HG03060 (cell line): Measurements from ENCODE around the gene PTDSS2.
"Not testable (repeated sequence)": the region's sequence is repeated elsewhere in the genome, so short reads cannot be mapped to it uniquely, and the experiment has no call there.

Source experiments
- ATAC-seq: cut with Tn5 transposase; IDR thresholded peaks from one replicate; pipeline ENCODE4 v1.9.1; 2021; ENCODE audit warnings: low read depth, moderate number of reproducible peaks; ENCODE audit not compliant: unreplicated experiment

The PTDSS2 gene

GRCh38 chr11:429931-430456, 20.1 kb upstream of the PTDSS2 start:
- ATAC-seq: no peak

- no peak for ATAC-seq
Observed at GRCh38 chr11:431921-432320, 18.2 kb upstream of the PTDSS2 start.

DNA sequence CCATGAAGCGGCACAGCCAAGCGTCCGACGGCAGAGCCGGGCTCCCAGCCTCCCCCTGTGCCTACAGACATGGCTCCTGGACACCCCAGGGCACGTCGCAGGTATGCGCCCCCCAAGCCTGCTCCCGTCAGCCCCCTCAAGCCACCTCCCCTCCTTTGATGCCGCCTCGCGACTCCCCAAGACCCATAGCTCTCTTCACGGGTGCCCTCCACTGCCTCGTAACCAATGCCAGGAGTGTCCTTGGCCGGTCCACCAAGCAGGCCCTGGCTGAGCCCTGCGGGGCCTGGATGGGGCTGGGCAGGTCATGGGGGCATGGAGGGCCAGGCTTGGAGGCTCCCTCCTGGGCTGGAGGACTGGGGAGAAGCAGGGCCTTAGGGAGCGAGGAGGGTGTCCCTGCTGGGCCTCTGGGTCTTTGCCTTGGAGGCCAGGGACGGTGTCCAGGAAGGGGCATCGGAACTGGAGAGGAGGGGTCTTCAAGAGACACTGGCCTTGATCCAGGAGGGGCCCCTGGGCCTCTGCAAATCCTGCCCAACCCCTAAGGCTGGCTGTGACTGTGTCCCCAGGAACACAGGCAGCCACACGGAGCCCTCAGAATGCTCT, 17.5 kb upstream of the PTDSS2 start:
- ATAC-seq: no peak

GRCh38 chr11:433111-433510, 17.0 kb upstream of the PTDSS2 start:
- ATAC-seq: no peak

DNA sequence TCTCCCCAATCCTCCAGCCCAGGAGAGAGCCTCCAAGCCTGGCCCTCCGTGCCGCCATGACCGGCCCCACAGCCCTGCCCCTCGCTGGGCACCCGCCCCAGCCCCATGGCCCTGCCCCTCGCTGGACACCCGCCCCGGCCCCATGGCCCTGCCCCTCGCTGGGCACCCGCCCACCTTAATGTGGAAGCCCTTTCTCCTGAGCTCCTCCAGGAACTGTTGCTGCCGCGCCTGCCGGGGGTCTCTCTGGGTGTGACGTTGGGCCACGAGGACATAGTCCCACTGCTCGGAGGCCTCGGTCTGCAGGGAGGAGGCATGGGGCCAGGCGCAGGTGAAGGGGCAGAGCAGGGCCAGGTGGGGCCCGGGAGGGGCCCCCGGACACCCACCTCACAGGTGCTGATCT, 16.4 kb upstream of the PTDSS2 start:
- ATAC-seq: no peak

DNA sequence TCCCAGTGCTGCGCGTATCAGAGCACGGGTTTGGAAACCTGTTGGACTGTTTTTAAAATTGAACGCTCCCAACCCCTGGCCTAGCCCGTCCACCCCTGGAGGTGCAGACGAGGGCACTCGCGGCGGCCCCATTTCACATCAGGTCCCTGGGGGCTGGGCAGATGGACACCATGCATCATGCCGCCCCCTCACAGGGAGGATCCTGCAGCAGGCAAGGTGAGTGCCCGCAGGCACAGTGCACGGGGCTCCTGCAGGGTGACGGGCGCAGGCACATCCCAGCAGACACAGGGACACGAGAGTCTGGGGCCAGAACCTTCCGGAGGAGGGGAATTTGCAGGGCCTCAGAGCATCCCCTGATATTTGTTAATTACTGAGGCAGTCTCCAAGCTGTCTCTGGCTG, 15.6 kb upstream of the PTDSS2 start:
- no peak for ATAC-seq

- ATAC-seq: not testable (repeated sequence)
Observed at GRCh38 chr11:434999-435740, 14.9 kb upstream of the PTDSS2 start.

DNA sequence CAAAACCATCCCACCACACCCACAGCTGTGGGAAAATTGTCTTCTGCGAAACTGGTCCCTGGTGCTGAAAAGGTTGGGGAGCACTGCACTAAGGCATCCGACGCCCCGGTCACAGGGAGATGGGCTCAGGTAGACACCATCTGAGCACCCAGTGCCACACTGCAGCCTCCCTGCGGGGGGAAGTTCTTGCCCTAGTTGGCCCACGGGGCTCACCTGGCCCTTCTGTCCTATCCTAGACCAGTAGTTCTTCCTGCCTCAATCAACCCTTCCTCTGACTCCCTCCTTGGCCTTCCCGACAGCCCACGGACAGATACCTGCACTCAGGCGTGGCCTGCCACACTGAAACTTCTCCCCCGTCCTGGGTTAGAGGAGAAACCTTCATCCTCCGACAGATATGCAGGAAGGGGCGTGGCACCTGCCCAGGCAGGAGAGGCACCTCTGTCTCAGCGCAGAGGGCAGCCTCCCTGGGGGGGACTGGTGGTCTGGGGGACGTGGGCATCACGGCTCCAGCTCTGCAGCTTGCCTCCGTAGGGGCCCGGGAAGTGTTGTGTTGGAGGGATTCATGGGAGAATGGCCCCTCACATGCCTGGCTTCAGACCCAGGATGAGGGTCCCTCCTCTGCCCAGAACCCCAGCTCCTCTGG, 12.7 kb upstream of the PTDSS2 start:
- ATAC-seq: no peak

DNA sequence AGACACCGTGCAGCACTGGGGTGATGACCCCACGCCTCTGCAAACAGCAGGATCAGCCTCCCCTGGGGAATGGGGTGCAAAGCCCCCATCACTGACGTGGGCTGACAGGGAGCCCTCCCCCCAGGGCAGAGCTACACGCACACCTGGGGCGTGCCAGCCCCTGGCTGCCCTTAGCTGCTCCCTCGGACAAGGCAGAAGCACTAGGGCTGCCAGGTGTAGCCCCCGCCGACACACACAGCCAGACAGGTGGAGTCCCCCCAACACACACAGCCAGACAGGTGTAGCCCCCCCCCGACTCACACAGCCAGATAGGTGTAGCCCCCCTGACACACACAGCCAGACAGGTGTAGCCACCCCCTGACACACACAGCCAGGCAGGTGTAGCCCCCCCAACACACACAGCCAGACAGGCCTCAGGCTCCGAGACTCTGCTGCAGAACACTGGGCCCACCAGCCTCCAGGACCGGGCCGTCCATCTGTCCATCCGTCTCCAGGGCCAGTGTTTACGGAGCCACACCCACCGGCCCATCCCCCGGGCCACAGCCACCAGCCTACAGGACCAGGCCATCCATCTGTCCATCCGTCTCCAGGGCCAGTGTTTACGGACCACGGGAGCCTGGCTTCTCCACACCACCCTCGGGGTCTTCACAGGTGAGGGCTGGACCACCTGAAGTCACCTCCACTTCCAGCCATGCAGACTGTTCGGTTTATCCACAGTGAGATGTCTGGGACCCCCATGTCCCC, 11.8 kb upstream of the PTDSS2 start:
- ATAC-seq: no peak

GRCh38 chr11:439315-440064, 10.6 kb upstream of the PTDSS2 start:
- ATAC-seq: no peak

DNA sequence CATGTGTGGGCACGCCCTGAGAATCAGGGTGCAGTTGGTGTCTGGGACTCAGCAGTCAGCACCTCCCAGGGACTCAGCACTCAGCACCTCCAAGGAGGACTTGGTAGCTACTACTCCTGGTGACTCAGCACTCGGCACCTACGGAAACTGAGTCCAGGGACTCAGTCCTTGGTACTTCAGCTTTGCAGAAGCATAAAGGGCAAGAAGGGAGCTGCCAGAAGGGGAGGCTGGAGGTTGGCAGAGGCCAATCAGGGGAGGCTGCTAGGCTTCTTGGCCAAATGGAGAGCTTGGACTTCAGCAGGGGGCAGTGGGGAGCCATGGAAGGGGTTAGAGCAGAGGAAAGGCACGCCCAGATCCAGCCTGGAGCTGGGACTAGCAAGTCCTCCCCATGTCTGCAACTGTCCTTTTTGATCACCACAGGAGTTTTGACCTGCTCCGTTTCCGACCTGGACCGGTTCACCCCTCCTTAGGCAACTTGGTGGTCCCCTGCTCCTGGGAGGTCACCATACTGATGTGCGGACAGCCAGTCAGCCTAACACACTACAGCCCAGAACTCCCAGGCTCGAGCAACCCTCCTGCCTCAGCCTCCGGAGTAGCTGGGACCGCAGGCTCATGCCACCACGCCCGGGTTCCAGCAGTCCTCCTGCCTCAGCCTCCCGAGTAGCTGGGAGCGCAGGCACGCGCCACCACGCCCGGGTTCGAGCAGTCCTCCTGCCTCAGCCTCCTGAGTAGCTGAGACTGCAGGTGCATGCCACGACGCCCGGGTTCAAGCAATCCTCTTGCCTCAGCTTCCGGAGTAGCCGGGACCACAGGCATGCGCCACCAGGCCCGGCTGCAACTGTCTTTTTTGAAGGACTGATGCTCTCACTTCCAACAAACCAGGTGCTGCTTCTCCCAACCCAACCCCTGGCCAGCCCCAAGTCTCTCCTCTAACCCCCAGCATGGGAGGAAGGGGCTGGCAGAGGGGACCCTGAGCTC, 9.7 kb upstream of the PTDSS2 start:
- ATAC-seq: no peak

DNA sequence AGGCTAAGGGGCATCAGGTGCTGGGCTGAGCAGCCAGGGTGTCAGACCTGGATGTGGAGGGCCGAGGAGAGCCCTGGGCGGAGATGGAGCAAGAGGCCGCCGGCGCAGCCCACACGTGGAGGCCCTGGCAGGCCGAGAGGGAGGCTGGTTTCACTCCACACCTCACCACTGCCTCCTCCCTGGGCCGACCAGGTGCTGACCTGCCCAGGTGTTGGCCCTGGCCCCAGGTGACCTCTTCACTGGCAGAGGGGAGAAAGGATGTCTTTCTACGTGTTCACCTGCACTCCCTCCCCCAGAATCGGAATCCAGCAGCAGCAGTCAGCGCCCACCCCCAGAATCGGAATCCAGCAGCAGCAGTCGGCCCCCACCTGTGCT, 9.0 kb upstream of the PTDSS2 start:
- ATAC-seq: no peak

DNA sequence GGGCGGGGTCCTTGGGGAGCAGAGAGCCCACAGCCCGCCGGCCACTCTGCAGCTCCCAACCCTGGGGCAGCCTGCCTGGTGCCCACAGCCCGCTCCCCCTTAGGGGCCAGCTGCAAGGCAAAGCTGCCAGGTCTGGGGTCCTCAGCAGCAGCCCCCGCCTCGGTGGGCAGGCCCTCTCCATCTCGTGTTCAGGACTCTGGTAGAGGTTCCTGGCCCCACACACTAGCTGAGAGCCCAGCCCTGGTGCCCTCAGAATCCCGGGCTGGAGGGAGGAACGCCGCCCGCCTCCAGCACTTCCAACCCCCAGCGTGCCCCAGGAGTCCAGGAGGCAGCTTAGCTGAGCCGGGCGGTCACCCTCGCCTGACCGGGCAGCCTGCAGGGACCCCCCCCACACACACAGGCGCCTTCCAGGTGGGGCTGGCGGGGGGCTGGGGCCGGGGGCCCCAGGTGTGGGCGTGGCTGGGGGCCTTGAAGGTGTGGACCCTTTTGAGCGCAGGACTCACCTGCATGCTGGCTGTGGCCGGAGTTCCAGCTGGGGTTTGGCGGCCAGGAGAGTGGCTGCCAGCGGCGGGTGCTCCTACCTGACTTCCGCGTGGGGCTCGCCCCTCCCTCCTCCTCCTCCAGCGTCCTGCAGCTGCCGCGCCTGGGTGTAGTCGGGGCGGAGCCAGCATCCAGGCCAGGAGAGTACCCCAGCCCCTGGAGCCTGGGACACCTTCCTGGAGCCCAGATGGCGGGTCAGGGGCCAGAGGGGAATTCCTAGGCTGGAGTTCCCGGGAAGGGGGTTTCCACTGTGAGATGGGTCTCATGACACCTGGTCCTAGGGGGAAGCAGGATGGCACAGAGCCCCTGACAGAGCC, 8.4 kb upstream of the PTDSS2 start, which contains the start of gene ANO9:
Gene ANO9 (minus strand): TSS at position 594 of the 857 bp plus-strand sequence. CDS start 85 bp downstream, at position 509.
- ATAC-seq: no peak

DNA sequence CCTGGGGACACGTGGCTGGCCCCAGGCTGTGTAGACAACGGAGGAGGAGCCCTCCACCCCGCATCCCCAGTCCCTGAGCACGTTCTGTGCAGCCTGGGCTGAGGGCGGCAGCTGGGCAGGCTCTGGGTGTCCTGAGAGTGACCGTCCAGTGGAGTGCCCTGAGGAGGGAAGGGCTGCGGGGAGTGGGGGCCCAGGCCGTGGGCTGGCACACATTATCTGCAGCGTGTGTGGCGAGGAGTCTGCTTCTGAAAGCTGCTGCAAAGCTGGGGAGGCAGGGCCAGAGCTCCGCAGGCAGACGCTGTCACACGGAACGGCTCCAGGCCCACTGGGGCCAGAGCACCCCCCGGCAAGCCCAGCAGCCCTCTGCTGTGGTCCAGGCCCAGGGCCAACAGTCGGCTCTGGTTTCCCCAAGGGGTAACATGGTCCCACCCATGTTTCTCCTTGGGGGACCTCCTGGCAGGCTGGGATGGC, 7.4 kb upstream of the PTDSS2 start:
- no peak for ATAC-seq

DNA sequence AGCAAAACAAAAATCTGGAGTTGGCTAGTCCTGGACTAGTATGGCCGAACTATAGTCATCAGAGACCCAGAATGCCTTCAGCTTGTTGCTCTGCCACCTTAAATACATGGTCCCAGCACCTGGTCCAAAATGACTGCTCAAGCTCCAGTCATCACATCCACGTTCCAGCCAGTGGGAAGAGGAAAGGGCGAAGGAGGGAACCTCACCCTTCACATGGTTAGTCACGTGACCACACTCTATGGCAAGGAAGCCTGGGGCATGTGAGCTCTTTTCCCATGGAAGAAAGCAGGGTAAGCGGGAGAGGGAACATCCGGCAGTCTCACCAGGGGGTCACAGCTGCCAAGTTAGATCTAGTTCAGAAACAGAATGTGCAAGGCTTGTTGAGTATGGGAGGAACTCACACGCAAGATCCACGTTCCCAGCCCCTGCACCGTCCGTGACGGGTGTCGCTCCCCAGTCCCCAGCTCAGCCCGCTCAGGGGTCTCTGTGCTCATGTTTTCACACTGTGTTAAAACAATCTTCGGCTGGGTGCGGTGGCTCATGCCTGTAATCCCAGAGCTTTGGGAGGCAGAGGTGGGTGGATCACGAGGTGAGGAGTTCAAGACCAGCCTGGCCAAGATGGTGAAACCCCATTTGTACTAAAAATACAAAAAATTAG, 6.4 kb upstream of the PTDSS2 start:
- no peak for ATAC-seq

GRCh38 chr11:444396-445144, 5.5 kb upstream of the PTDSS2 start:
- ATAC-seq: no peak
